ENCODE measurements around the gene RAB11B.
"Not testable (repeated sequence)": the region's sequence is repeated elsewhere in the genome, so short reads cannot be mapped to it uniquely, and the experiment has no call there.

The RAB11B gene

DNA sequence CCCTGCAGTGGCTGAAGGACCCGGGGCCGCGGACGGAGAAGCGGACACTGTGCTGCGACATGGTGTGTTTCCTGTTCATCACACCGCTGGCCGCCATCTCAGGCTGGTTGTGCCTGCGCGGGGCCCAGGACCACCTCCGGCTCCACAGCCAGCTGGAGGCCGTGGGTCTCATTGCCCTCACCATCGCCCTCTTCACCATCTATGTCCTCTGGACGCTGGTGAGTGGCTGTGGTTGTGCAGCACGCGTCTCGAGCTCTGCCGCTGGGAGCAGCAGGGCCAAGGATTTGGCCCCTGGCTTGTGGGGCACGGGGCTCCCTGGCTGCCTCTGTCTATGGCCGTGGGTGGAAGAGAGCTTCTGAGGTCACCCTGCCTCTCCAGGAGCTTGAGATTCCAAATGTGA, 40.5 kb downstream of the RAB11B start:
- no peak for DNase-seq

DNA sequence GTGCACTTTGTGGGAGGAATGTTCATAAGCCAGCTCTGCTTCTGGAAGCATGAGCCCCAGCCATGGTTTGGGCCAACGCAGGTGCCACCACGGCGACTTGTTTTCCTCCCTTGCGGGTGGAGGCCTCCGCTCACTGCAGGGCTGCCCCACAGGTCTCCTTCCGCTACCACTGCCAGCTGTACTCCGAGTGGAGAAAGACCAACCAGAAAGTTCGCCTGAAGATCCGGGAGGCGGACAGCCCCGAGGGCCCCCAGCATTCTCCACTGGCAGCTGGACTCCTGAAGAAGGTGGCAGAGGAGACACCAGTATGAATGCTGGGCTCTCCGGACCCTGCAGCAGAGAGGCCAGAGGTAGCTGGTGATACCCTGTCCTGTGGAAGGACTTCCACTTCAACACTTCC, 48.1 kb downstream of the RAB11B start:
- DNase-seq = no peak

- no peak for DNase-seq
Measured at GRCh38 chr19:8441725-8442544, 51.8 kb downstream of the RAB11B start.

DNA sequence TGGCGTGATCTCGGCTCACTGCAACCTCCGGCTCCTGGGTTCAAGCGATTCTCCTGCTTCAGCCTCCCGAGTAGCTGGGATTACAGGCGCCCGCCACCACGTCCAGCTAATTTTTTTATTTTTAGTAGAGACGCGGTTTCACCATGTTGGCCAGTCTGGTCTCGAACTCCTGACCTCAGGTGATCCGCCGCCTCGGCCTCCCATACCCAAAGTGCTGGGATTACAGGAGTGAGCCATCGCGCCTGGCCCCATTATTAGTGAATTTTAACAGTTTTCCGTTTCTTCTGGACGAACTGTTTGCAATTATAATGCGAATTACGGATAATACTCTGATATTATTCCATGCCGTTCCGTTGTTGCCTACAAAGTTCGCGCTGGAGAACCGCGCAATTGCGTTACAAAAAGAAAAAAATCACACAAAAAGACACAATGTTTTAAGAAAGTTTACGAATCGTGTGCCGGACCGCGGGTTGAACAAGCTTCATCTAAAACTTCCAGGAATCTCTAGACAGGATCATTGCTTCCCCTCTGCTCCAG, 54.0 kb downstream of the RAB11B start:
- not testable (repeated sequence) for DNase-seq

DNA sequence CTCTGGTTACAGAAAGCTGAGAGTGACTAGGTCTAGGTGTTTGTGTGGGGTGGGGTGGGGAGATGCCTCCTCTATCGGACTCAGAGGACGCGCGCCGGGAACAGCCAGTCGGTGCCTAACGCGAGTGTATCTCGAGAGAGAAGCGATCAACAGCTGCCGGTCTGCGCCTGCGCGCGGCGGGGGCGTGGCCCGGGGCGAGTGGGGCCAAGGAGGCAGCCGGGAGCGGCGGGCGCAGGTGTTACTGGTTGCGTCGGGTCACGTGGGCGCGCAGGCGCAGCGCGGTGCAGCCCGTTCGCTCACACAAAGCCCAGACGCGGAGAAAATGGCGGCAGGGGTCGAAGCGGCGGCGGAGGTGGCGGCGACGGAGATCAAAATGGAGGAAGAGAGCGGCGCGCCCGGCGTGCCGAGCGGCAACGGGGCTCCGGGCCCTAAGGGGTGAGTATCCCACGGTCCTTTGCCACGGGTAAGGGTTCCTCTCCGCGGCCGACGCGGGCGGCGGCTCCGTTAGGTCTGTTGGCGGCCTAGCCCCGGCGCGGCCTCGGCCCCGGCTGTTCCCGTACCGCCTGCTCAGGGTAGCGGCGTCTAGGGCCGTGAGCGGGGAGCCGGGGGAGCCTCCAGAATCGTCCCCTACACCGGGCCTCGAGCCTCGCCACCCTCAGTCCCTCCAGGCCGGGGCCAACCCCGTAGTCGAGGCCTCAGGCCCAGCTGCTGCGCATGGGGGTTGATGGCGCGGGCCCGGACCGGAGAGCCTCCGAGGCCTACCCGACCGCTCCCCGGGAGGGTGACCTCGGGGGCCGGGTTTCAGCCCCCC, 54.7 kb downstream of the RAB11B start, which contains the start of gene HNRNPM:
HNRNPM (plus strand) TSS at position 299 of the 811 bp plus-strand sequence; CDS start at position 323, 24 bp downstream.
- peak; percentile 96 for DNase-seq

GRCh38 chr19:8445488-8446001, 55.4 kb downstream of the RAB11B start:
- DNase-seq = peak; percentile 29

GRCh38 chr19:8446061-8446709, 56.0 kb downstream of the RAB11B start:
- DNase-seq = no peak

DNA sequence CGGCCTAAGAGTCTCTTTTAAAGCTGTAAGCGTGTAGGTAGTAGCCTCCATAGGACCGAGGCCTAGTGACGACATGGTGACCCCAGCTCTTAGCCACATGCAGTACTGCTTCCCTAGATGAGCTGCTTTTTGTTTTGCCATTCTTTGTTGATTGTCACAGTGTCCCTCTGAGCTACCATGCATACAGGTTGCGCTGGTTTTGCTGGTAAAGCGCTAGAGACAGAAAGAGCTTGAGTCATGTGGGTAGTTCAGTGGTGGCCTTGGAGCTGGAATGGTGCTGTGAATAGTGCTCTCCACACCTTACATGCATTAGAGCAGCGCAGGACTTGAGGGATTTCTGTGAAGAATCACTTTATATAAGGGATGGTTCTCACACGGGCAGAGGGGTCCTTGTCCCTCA, 59.7 kb downstream of the RAB11B start:
- no peak for DNase-seq

DNA sequence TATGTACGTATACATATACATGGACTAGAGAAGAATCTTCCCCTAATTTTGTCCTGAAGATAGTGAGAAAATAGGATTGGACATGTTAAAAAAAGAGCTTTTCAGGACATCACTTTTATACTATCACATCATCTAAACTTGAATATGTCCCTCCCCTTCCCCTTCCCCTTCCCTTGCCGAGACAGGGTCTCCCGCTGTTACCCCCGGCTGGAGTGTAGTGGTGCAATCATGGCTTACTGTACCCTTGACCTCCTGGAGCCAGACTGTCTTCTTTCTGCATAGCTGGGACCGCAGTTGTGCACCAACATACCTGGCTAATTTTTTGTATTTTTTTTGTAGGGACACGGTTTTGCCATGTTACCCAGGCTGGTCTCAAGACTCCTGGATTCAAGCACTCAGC, 61.2 kb downstream of the RAB11B start:
- no peak for DNase-seq

GRCh38 chr19:8451885-8452284, 61.7 kb downstream of the RAB11B start:
- peak; percentile 45 for DNase-seq

DNA sequence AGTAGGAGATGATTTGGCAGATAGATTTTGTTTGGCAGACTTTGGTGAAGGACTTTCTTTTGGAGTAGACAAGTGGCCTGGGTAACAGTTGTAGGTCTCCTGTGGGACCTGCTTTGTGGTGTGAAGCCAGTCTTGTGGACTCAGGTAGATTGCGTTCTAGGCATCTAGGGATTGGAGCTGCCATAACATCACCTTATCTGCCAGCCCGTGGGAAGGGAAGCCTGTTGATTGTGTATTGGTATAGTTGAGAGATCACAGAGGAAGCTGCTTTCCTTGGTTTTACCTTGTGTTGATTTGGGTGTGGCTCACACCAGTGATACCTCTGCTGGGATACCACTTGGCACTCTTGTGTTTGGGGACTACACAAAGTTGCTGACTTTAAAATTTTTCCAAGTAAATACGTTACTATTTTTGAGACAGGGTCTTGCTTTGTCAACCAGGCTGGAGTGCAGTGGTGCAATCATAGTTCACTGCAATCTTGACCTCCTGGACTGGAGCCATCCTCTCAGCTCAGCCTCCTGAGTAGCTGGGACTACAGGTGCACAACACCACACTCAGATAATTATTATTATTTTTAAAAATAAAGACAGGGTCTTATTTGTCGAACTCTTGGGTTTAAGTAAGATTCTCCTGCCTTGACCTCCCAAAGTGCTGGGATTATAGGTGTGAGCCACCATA, 62.4 kb downstream of the RAB11B start:
- DNase-seq = no peak

DNA sequence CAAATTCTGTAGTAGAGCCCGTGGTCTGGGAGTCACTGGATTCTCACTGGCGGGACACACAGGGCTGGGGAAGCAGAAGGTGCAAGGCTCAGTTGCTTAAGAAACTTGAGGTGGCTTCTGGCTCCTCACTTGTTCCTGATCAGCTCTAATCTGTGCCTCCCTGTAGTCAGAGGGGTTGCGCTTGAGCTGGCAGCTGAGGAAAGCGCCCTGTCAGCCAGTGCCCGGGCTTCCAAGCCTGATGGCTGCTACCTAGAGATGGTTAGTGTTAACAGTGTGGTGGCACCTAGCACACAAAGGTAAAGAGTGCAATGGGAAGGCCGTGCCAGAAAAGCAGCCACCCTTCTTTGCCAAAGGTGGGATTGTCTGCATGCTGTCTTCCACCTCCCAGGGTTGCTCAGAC, 63.5 kb downstream of the RAB11B start:
- no peak for DNase-seq
